Activated CD4-positive, alpha-beta T cell treated with anti-CD3 and anti-CD28 coated beads, Interleukin-2, amount 50 U/mL, for 4 hours (primary cell): ENCODE data around the gene GPR161.

Source experiments
- DNase-seq, 2 experiments: peaks; one replicate each; pipeline ENCODE4 v3.0.0-alpha.2; 2020

GPR161 gene

GRCh38 chr1:168105846-168106245 is 30.9 kb downstream of the GPR161 start:
- DNase-seq = no peak

- no peak for DNase-seq
Observed at GRCh38 chr1:168104535-168104934, 32.2 kb downstream of the GPR161 start.

- no peak for DNase-seq
Observed at GRCh38 chr1:168102487-168102886, 34.2 kb downstream of the GPR161 start.

- DNase-seq = no peak
Observed at GRCh38 chr1:168101336-168101735, 35.4 kb downstream of the GPR161 start.

GRCh38 chr1:168100315-168101002 is 36.3 kb downstream of the GPR161 start:
- DNase-seq = no peak

GRCh38 chr1:168099337-168099801 is 37.4 kb downstream of the GPR161 start:
- no peak for DNase-seq

GRCh38 chr1:168098534-168099320 is 38.0 kb downstream of the GPR161 start:
- no peak for DNase-seq

GRCh38 chr1:168097921-168098528 is 38.7 kb downstream of the GPR161 start:
- no peak for DNase-seq

- DNase-seq = no peak
Observed at GRCh38 chr1:168096296-168097165, 40.2 kb downstream of the GPR161 start.

- no peak for DNase-seq
Observed at GRCh38 chr1:168095476-168095875, 41.3 kb downstream of the GPR161 start.

- DNase-seq = no peak
Observed at GRCh38 chr1:168093616-168094015, 43.1 kb downstream of the GPR161 start.

GRCh38 chr1:168092566-168093355 is 44.0 kb downstream of the GPR161 start:
- no peak for DNase-seq

GRCh38 chr1:168091720-168092550 is 44.8 kb downstream of the GPR161 start:
- no peak for DNase-seq

GRCh38 chr1:168091063-168091462 is 45.7 kb downstream of the GPR161 start:
- no peak for DNase-seq

GRCh38 chr1:168090395-168090794 is 46.3 kb downstream of the GPR161 start:
- DNase-seq = no peak

GRCh38 chr1:168089979-168090337 is 46.8 kb downstream of the GPR161 start:
- DNase-seq = no peak

GRCh38 chr1:168089326-168089978 is 47.3 kb downstream of the GPR161 start:
- DNase-seq = no peak

- no peak for DNase-seq
Observed at GRCh38 chr1:168088511-168089325, 48.0 kb downstream of the GPR161 start.

- no peak for DNase-seq
Observed at GRCh38 chr1:168087696-168088095, 49.0 kb downstream of the GPR161 start.

- no peak for DNase-seq
Observed at GRCh38 chr1:168086438-168086837, 50.3 kb downstream of the GPR161 start.
